T-helper 2 cell treated with Interferon-gamma antibody and Interleukin-4, amounts not matched to agents 100 ng/mL and 5 ng/mL, for 36 hours (primary cell): ENCODE results near the gene ANKRD33B. TPM values are rescaled to one million over a fixed set of nuclear protein-coding genes. Genes with fewer than 3 reads are reported as not detected.
"Not testable (repeated sequence)": the region's sequence is repeated elsewhere in the genome, so short reads cannot be mapped to it uniquely, and the experiment has no call there.

Experiments used
- intact Hi-C: fragments of 100-400 bp; cut with micrococcal nuclease; formaldehyde crosslinking; loops from one replicate; pipeline ENCODE4 v1.15.1; 2023
- total RNA-seq: library from RNA; stranded (reverse); gene quantifications from 2 replicates; pipeline ENCODE4 v1.2.3, GENCODE V29; 2022

ANKRD33B gene
- total RNA-seq, 1 donor from 2014 or later: 5.7 TPM

GRCh38 chr5:10536931-10537579, 26.8 kb upstream of the ANKRD33B start:
- intact Hi-C loops: no loop called here

DNA sequence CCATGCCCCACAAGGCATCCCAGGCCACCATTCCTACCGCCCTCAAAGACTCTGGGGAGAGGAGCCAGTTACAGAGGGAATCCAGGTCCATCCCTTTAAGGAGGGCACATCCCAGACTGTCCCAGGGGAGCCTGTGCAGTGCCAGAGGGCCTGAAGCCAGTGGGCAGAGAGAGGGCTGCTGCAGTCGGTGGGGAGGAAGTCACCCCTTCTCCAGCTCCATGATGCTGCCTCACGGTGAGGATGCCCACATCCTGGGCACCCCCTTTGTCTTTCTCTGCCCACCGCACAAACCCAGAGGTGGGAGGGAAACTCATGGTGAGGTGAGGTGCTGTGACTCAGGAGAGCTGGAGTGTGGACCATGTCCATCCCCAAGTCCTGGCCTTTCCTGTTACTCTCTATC, 26.2 kb upstream of the ANKRD33B start:
- intact Hi-C loops: no loop called here

DNA sequence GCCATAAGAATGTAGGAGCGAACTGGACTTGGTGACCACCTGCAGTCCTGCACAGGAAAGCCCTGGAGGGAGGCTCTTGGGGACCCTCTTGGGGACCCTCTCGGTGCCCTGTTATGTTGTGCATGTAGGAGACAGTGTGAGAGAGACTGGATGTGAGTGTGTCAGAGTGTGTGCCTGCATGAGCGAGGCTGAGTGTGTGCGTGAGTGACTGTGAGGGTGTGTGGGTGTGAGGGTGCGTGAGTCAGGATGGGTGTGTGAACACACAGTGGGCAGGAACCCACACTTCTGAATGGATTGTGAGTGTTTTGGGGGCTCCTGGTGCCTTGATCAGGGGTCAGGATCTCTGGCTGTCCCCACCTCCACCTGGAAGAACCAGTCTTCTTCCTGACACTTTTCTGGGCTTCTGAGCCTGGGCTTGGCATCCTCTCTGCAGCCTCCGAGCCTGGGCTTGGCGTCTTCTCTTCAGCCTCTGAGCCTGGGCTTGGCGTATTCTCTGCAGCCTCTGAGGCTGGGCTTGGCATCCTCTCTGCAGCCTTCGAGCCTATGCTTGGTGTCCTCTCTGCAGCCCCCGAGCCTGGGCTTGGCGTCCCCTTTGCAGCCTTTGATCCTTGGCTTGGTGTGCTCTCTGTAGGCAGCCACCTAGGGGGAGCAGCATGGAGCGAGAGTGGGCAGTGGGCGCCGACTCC, 25.6 kb upstream of the ANKRD33B start:
- intact Hi-C loops: no loop called here

DNA sequence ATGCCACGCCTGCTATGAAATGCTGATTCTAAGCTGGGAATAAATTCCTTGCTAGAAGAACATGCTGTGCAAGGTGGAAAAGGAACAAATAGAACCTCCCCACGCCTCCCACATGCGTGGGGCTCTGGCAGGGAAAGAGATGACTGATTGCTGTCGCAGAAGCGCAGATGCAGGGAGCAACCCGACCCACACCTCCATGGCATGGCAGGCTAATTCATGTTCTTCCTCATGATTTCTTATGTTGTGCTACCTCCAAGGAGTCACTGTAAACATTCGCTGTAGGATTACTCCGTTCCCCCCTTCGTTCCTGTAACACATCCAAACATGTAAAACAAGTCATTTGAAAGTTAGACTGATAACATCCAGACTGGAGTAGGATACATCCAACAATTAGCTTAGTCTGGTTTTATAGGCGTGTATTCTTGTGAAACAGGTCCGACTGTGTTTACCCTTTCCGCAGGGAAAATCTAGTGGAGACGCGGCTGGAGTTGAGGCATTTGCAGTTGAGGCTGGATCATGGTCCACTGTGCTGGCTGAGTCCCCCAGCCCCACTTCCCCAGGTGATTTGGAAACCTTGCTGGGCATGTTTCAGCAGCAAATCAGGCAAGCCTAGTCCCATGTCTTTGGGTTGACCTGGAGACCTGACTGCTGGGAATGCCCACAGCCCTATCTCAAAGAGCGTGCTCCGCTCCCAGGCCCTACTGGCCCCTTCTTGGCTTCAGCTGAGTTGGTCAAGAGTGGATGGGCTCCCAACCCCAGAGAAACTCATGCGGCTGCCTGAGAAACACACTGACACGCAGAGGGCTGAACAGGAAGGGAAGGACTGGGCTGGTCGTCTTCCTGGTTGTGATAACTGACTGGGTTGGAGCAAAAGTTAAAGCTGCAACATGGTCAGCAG, 24.8 kb upstream of the ANKRD33B start:
- intact Hi-C loops: no loop called here

DNA sequence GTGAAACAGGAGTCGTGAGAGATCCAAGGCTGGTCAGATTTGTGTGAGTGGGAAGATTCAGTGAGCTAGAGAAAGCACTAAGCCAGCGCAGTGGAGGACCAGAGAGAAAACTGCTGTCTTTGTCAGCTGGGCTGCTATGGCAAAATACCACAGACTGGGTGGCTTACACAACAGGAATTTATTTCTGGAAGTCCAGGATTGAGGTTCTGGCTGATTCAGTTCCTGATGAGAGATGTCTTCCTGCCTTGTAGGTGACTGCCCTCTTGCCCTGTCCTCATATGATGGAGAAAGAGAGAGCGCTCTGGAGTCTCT, 24.2 kb upstream of the ANKRD33B start:
- intact Hi-C loops: no loop called here

DNA sequence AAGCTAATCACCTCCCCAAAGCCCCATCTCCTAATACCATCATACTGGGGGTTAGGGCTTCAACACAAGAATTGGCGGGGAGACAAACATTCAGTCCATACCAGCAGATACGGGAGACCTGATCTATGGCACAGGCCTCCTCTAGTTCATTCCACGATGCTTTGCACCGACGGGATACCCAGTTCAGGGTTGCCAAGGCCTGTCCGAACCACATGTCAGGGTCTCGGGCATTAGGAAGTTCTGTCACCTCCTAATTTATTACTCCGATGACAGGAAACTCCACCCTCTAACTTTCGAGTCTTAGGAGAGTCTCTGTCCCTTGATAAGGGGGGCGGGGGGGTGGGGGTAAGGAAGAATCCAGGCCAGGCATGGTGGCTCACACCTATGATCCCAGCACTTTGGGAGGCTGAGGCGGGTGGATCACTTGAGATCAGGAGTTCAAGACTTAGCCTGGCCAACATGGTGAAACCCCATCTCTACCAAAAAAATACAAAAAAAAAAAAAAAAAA, 23.8 kb upstream of the ANKRD33B start:
- intact Hi-C loops: no loop called here

GRCh38 chr5:10540951-10541646, 22.8 kb upstream of the ANKRD33B start:
- intact Hi-C loops: no loop called here

- intact Hi-C loops: no loop called here
These were observed 21.8 kb upstream of the ANKRD33B start for GRCh38 chr5:10542055-10542550.

DNA sequence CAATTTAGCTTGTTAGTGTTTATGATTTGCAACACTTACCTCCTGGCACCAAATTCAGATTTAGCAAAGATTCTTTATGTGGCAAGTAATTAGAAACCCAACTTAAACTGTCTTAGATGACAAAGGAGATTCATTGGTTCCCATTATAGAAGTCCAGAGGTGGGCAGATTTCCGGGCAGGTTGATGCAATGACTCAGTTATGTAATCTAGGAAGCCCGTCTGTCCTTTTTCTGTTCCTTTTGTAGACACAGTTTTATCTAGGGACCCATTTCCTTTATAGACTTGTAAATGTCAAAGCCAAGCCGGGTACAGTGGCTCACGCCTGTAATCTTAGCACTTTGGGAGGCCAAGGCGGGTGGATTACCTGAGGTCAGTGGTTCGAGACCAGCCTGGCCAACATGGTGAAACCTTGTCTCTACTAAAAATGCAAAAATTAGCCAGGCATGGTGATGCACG, 20.3 kb upstream of the ANKRD33B start:
- intact Hi-C loops: no loop called here

DNA sequence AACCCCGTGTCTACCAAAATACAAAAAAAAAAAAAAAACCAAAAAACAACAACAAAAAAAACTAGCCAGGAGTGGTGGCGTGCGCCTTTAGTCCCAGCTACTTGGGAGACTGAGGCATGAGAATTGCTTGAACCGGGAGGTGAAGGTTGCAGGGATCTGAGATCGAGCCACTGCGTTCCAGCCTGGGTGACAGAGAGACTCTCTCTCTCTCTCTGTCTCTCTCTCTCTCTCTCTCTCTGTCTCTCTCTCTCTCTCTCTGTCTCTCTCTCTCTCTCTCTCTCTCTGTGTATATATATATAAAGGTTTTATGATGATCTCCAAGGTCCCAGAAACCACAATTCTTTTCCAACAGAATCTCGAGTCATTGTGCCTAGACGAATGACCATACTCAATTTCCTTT, 18.8 kb upstream of the ANKRD33B start:
- intact Hi-C loops: no loop called here

- intact Hi-C loops: no loop called here
These were observed 17.7 kb upstream of the ANKRD33B start for GRCh38 chr5:10546186-10546585.

DNA sequence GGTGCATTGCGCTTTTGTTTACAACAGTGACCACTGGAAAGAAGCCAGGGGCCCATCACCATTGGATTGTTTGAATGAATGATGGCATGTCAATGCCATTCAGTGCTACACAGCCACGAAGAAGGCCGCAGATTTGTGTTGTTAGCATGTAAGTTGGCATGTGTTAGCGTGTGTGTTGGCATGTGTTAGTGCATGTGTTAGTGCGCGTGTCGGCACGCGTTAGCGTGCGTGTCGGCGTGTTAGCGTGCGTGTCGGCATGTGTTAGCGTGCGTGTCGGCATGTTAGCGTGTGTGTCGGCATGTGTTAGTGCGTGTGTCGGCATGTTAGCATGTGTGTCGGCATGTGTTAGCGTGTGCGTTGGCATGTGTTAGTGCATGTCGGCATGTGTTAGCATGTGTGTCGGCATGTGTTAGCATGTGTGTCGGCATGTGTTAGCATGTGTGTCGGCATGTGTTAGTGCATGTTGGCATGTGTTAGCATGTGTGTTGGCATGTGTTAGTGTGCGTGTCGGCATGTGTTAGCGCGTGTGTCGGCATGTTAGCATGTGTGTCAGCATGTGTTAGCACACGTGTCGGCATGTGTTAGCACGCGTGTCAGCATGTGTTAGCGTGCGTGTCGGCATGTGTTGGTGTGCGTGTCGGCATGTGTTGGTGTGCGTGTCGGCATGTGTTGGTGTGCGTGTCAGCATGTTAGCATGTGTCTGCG, 15.3 kb upstream of the ANKRD33B start:
- intact Hi-C loops: no loop called here

GRCh38 chr5:10549123-10549514, 14.8 kb upstream of the ANKRD33B start:
- intact Hi-C loops: not testable (repeated sequence)

- intact Hi-C loops: no loop called here
These were observed 13.5 kb upstream of the ANKRD33B start for GRCh38 chr5:10550222-10550995.

- intact Hi-C loops: no loop called here
These were observed 12.1 kb upstream of the ANKRD33B start for GRCh38 chr5:10551782-10552138.

DNA sequence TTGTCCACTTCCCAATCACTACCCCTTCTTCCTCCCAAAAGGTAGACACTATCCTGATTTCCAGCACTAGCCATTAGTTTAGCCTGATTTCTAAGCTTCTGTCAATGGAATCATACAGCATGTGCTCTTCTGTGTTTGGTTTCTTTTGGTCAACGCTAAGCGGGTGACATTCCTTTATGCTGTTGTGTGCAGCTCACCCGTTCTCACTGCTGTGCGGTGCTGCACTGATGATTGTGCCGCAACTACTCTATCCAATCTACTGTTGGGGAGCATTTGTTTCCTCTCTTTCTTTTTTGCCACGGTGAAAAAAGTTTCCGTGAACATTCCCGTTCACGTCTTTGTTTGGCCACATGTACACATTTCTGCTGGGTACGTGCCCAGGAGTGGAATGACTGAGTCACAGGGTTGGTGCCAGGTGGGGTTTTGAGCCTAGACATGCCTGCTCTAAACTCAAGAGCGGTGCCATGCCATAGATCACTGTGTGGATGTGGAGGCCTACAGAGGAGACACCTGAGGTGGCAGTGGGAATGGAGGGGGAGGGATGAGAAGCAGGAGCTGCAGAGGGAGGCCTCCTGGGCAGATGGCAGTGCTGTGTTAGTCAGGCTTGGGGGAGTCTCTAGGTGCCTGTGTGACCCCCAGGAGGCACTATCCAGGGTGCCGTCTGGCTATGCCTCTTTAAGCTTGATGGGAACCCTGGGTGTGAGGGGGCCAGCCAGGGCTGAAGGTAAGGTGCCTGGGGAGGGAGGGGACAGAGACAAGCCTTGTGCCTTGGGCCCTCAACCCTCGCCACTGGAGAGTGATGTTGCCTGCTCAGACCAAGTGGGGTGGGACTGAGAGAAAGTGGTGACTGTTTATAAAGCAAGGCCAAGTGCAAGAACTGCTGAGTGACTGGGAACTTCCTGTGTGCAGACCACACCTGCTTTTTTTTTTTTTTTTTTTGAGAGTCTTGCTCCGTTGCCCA, 11.4 kb upstream of the ANKRD33B start:
- intact Hi-C loops: no loop called here

DNA sequence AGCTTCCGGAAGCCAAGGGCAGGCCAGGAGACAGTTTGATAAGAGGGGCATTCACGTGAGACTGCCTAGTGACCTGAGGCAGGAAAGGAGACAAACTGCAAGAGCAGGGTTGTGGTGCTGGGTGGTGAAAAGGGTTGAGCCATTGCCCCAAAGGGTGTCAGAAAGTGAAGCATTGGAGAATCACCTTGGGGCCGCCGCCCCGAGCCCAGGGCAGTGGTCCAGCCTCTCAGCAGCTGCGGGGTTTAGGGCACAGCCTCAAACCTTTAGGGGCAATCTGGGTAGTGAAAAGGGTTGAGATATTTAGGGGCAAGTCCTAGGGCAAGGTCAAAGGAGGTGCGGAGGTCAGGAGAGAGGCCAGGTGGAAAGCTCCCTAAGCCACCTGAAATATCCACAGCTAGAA, 10.4 kb upstream of the ANKRD33B start:
- intact Hi-C loops: no loop called here

DNA sequence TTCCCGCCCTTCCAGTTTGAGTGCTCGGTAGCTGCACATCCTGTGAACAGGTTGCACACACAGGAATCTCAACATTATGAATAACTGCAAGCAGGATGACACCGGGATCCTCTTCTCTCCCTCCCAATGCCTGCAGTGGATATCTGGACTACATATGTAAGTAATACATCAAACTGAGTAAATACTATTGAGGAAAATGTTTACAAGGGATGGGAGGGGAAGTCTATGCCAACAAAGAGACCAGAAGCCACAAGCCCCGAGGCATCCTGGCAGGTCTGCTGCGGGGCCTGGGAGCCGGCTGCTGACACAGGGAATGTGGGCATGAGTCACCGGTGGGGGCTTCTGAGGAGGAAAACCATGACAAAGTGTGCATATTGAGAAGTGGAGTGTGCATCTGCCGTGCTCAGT, 8.6 kb upstream of the ANKRD33B start:
- intact Hi-C loops: no loop called here

DNA sequence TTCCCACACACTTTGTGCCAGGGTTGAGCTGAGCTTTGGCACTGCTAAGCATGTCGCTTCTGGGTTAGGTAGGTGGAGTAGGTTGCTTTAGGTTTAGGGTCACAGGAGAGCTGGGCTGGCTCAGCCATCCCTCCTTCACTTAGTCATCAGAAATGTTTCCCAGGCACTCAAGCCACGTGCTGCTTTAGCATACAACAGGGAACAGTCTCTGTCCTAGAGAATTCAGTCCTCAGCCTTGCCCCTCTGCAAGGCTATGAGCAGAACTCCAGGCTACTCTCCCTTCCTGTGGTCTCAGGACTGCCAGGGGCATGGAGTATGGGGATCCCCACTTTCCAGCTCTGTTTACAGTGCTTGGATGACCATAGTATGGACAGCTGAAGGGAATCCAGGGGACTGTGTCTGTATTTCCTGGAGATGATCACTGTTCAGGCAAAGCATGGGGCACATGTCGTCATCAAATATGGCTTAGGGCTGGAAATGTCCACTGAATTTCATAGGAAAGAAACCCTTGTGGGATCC, 7.5 kb upstream of the ANKRD33B start:
- intact Hi-C loops: no loop called here
